CD4-positive, alpha-beta T cell (primary cell): ENCODE results near the gene SCN4A. TPM values are rescaled to one million over a fixed set of nuclear protein-coding genes. Genes with fewer than 3 reads are reported as not detected.
"Not testable (repeated sequence)": the region's sequence is repeated elsewhere in the genome, so short reads cannot be mapped to it uniquely, and the experiment has no call there.

ENCODE experiments used
- ATAC-seq: fragments of 200-7000 bp; cut with Tn5 transposase; one replicate; pipeline ENCODE4 v1.10.0; 2022; ENCODE audit warnings: mild to moderate bottlenecking; ENCODE audit not compliant: poor library complexity
- CTCF ChIA-PET: fragments of 350-600 bp; sonication (Branson Sonifier 250); formaldehyde crosslinking; loops from one replicate; lab custom pipeline; 2021; ENCODE audit warnings: antibody characterized with exemption, inconsistent platforms; lab: Charles Lee
- POLR2A ChIA-PET: fragments of 350-600 bp; sonication (Branson Sonifier 250); formaldehyde crosslinking; loops from one replicate; lab custom pipeline; 2021; ENCODE audit warnings: antibody characterized with exemption, inconsistent platforms; lab: Charles Lee
- DNase-seq, 14 experiments: peaks; one replicate each; pipeline ENCODE4 v3.0.0-alpha.2; 2013 to 2020; ENCODE audit warnings: mixed read lengths in 2 of 14
- H3K27ac ChIP-seq, 2 donors: one replicate each; pipeline versions ENCODE4 v1.5.1 to v1.7.0; 2013; ENCODE audit warnings: low read length in 2 of 2, low read depth in 1 of 2, mild to moderate bottlenecking in 1 of 2
- H3K27me3 ChIP-seq, 2 experiments: 1 replicate in 1 of 2; 2 replicates in 1 of 2; pipeline versions ENCODE4 v1.6.1 to v1.7.0; 2013; ENCODE audit warnings: low read length in 2 of 2, control low read depth in 1 of 2, mild to moderate bottlenecking in 1 of 2, moderate library complexity in 1 of 2; ENCODE audit not compliant: insufficient read depth in 2 of 2, control insufficient read depth in 1 of 2
- H3K36me3 ChIP-seq: one replicate; pipeline ENCODE4 v1.6.1; 2013; ENCODE audit warnings: low read length, control low read depth; ENCODE audit not compliant: insufficient read depth
- H3K4me1 ChIP-seq: one replicate; pipeline ENCODE4 v1.6.1; 2013; ENCODE audit warnings: low read length, control low read depth; ENCODE audit not compliant: insufficient read depth
- H3K4me3 ChIP-seq: one replicate; pipeline ENCODE4 v1.5.1; 2013; ENCODE audit warnings: mild to moderate bottlenecking, low read length, moderate library complexity
- H3K9me3 ChIP-seq, 2 experiments: 1 replicate in 1 of 2; 2 replicates in 1 of 2; pipeline versions ENCODE4 v1.6.1 to v1.7.0; 2013; ENCODE audit warnings: low read length in 2 of 2, mild to moderate bottlenecking in 2 of 2, control low read depth in 1 of 2, moderate library complexity in 1 of 2; ENCODE audit not compliant: control insufficient read depth in 1 of 2, insufficient read depth in 1 of 2
- H3K27ac Mint-ChIP-seq: one replicate; pipeline ENCODE4 v1.8.0; 2020; ENCODE audit warnings: mixed read lengths
- H3K27me3 Mint-ChIP-seq: one replicate; pipeline ENCODE4 v1.8.0; 2021; ENCODE audit warnings: mixed read lengths
- H3K36me3 Mint-ChIP-seq: one replicate; pipeline ENCODE4 v1.8.0; 2021; ENCODE audit warnings: low read depth, mixed read lengths
- H3K4me1 Mint-ChIP-seq: one replicate; pipeline ENCODE4 v1.8.0; 2021; ENCODE audit warnings: low read depth, mixed read lengths
- H3K4me3 Mint-ChIP-seq: one replicate; pipeline ENCODE4 v1.8.0; 2020; ENCODE audit warnings: mild to moderate bottlenecking, mixed read lengths
- H3K9me3 Mint-ChIP-seq: one replicate; pipeline ENCODE4 v1.8.0; 2020; ENCODE audit warnings: mixed read lengths
- CTCF ChIP-seq: fragments of 200-600 bp; IDR thresholded peaks from one replicate; pipeline ENCODE4 v1.8.0; 2022; ENCODE audit warnings: antibody characterized with exemption, mild to moderate bottlenecking
- intact Hi-C, 2 experiments: fragments of 100-400 bp; cut with DNase I in 1 of 2; cut with micrococcal nuclease in 1 of 2; formaldehyde crosslinking; loops; one replicate each; pipeline versions ENCODE4 v1.15.1 to v1.9.0; 2023 to 2025; cut with DNase I, micrococcal nuclease
- total RNA-seq, 174 experiments: library from RNA in 2 of 174; stranded (reverse) in 2 of 174; gene quantifications; one replicate each; pipeline ENCODE4 v1.2.3 and lab custom pipeline; 2021 to 2026

Gene SCN4A
- total RNA-seq, 2 experiments from 2014 or later: 0.03 TPM; not detected in 1

- DNase-seq: no peak
- peaks cover 2% of the 10 kb centered on the region for H3K9me3 Mint-ChIP-seq
- intact Hi-C loops: no loop called here
- Histone ChIP-seq H3K9me3 (peaks cover 6 to 12% of the 10 kb centered on the region in 2 experiments), H3K27ac (no peak overlapping the region), H3K36me3 (no peaks in the 10 kb centered on the region), H3K27me3 (no peaks in the 10 kb centered on the region), H3K4me1 (peaks cover 25% of the 10 kb centered on the region), H3K4me3 (no peak overlapping the region)
- H3K4me1 Mint-ChIP-seq: peaks cover 22% of the 10 kb centered on the region
- ChIA-PET CTCF (interaction anchor here (1.3 kb wide), 1 partner anchor 65 kb away, joined by 3 read pairs; the partner anchor contains the start of gene GH1), POLR2A (no interaction called here)
- no peak for ATAC-seq
- no peak for TF ChIP-seq CTCF
- no peak overlapping the region for H3K27ac Mint-ChIP-seq
- no peak overlapping the region for H3K4me3 Mint-ChIP-seq
- H3K27me3 Mint-ChIP-seq: no peaks in the 10 kb centered on the region
- peaks cover 5% of the 10 kb centered on the region for H3K36me3 Mint-ChIP-seq
Measured at GRCh38 chr17:63983320-63983719, 10.6 kb upstream of the SCN4A start.

GRCh38 chr17:63982641-63983040, 9.9 kb upstream of the SCN4A start:
- H3K36me3 Mint-ChIP-seq: not testable (repeated sequence)

GRCh38 chr17:63978272-63979200, 5.8 kb upstream of the SCN4A start:
- no peak for TF ChIP-seq CTCF
- Mint-ChIP-seq H3K36me3 (no peaks in the 10 kb centered on the region), H3K9me3 (peaks cover 2% of the 10 kb centered on the region), H3K27ac (no peak overlapping the region), H3K27me3 (no peaks in the 10 kb centered on the region), H3K4me1 (no peaks in the 10 kb centered on the region), H3K4me3 (no peak overlapping the region)
- DNase-seq: no peak
- peaks cover 6 to 12% of the 10 kb centered on the region in 2 experiments for H3K9me3 ChIP-seq
- ChIA-PET POLR2A (interaction anchor here (0.9 to 1.4 kb wide), 2 partner anchors 47 kb away, joined by 3 to 5 read pairs; partner anchors contain the start of gene CD79B), CTCF (interaction anchor here (1.0 to 1.4 kb wide), 2 partner anchors 12 to 20 kb away, joined by 3 to 4 read pairs; no protein-coding TSS in a partner anchor)
- H3K27ac ChIP-seq: no peak overlapping the region
- no peak for ATAC-seq
- no peaks in the 10 kb centered on the region for H3K4me1 ChIP-seq
- intact Hi-C loops: loop anchor here in 1 of 2 experiments (2.0 kb wide), 1 partner anchor 18 kb away; no protein-coding TSS in a partner anchor
- no peaks in the 10 kb centered on the region for H3K36me3 ChIP-seq
- peaks cover 0 to 3% of the 10 kb centered on the region in 2 experiments for H3K27me3 ChIP-seq
- H3K4me3 ChIP-seq: no peak overlapping the region

More at GRCh38 chr17:63982641-63983040, 9.9 kb upstream of the SCN4A start:
- peaks cover 22% of the 10 kb centered on the region for H3K4me1 Mint-ChIP-seq
- H3K4me3 Mint-ChIP-seq, H3K9me3 Mint-ChIP-seq, H3K27ac ChIP-seq, DNase-seq, H3K27me3 Mint-ChIP-seq, H3K27me3 ChIP-seq, intact Hi-C loops, H3K4me3 ChIP-seq, POLR2A ChIA-PET, H3K27ac Mint-ChIP-seq, CTCF ChIA-PET, H3K36me3 ChIP-seq, ATAC-seq: not testable (repeated sequence)
- Histone ChIP-seq H3K4me1 (peaks cover 25% of the 10 kb centered on the region), H3K9me3 (peaks cover 6 to 12% of the 10 kb centered on the region in 2 experiments)
